Measurements from ENCODE around the gene COL19A1. TPM values are rescaled to one million over a fixed set of nuclear protein-coding genes. Genes with fewer than 3 reads are reported as not detected.

Gene COL19A1
- total and polyA plus RNA-seq, 2 of the 13 experiments (the other 11 are each of a cell fraction or from before 2014, with no cell fraction given), result not detected

- TF ChIP-seq SP5 (CRISPR knock-in tag; IDR thresholded peaks at IDR 0.05; ENCODE audit: borderline replicate concordance, low read depth) (no peak), RAD51 (IDR thresholded peaks at IDR 0.05; ENCODE audit: borderline replicate concordance) (no peak), KDM2A (CRISPR knock-in tag; IDR thresholded peaks at IDR 0.05; ENCODE audit: borderline replicate concordance, low read depth) (peak; percentile 20; the same call in 1 of the 2 replicates), TGIF2 (CRISPR knock-in tag; IDR thresholded peaks at IDR 0.05) (no peak), ZNF292 (CRISPR knock-in tag; IDR thresholded peaks at IDR 0.05; ENCODE audit: borderline replicate concordance, low read depth) (peak; percentile 77), ZNF614 (CRISPR knock-in tag; IDR thresholded peaks at IDR 0.05; ENCODE audit: borderline replicate concordance) (0 out of 2 replicates have a peak, but pooled peaks have one; percentile 36), ZBTB26 (CRISPR knock-in tag; IDR thresholded peaks at IDR 0.05; ENCODE audit: borderline replicate concordance) (no peak; the same call in 1 of the 2 replicates), WIZ (CRISPR knock-in tag; IDR thresholded peaks at IDR 0.05) (0 out of 2 replicates have a peak, but pooled peaks have one; percentile 52), RARG (CRISPR knock-in tag; IDR thresholded peaks at IDR 0.05; ENCODE audit: low read depth) (no peak), ZNF180 (CRISPR knock-in tag; IDR thresholded peaks at IDR 0.05; ENCODE audit: borderline replicate concordance, low read depth) (no peak), CREB3 (CRISPR knock-in tag; IDR thresholded peaks at IDR 0.05) (0 out of 2 replicates have a peak, but pooled peaks have one; percentile 24), ZNF276 (CRISPR knock-in tag; IDR thresholded peaks at IDR 0.05; ENCODE audit: low read depth) (no peak), HNF4A (CRISPR knock-in tag; IDR thresholded peaks at IDR 0.05) (peak; percentile 25; the same call in 1 of the 2 replicates), ZBTB3 (CRISPR knock-in tag; IDR thresholded peaks at IDR 0.05; ENCODE audit: borderline replicate concordance, low read depth) (peak; percentile 83; the same call in 1 of the 2 replicates), GATAD1 (CRISPR knock-in tag; IDR thresholded peaks at IDR 0.05) (0 out of 2 replicates have a peak, but pooled peaks have one; percentile 20), HNF4G (IDR thresholded peaks at IDR 0.05; ENCODE audit: borderline replicate concordance, low read depth, low read length) (no peak), HNF4G (CRISPR knock-in tag; IDR thresholded peaks at IDR 0.05; ENCODE audit: borderline replicate concordance, low read depth) (no peak), AHDC1 (CRISPR knock-in tag; IDR thresholded peaks at IDR 0.05; ENCODE audit: borderline replicate concordance) (peak; percentile 19; the same call in 1 of the 2 replicates), SOX5 (CRISPR knock-in tag; IDR thresholded peaks at IDR 0.05; ENCODE audit: borderline replicate concordance) (peak; percentile 30; the same call in 1 of the 2 replicates), REXO4 (CRISPR knock-in tag; IDR thresholded peaks at IDR 0.05; ENCODE audit: borderline replicate concordance) (no peak), AGO2 (optimal IDR thresholded peaks at IDR 0.05; ENCODE audit: low read depth, low read length) (no peak)
Measured at GRCh38 chr6:70241991-70242420, 375.6 kb downstream of the COL19A1 start (continued).
